HG02642 (cell line): ENCODE measurements around the gene EIF2B2.
A peak's percentile ranks its signal among the peaks of the same experiment; 100 is the strongest.

Experiments
- ATAC-seq: cut with Tn5 transposase; IDR thresholded peaks from one replicate; pipeline ENCODE4 v1.9.1; 2021; ENCODE audit warnings: mild to moderate bottlenecking; ENCODE audit not compliant: unreplicated experiment, poor library complexity

Gene EIF2B2

DNA sequence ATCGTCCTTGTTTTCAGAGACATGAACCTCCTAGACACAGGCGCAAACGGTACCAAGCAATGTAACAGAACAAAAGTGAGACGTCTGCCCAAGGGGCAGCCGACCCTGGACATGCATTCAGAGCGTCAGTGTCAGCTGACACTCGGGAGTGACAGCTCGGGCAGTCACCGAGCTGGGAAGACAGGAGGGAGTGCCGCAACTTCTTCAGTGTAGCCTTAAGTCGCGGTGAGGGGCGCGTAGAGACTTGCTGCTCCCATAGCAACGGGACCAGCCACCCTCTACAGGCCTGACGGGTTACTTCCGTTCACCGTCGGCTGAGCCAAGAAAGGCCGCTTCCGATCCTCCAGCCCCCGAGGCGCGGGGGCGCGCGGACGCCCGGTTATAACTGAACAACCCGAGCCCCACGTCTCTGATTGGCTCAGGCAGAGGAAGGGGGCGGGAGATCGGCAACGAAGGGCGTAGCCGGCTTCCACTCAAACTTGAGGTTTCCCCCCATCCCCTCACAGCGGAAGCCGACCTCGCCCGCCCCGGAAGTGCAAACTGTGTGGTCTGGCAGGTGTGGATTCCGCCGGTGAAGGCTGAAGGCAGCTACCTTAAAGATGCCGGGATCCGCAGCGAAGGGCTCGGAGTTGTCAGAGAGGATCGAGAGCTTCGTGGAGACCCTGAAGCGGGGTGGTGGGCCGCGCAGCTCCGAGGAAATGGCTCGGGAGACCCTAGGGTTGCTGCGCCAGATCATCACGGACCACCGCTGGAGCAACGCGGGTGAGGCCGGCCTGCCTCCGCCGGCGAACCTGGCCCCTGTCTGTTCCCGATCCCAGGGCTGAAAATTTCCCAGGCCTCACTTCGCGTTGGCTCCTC lies at the start of gene EIF2B2:
TSS of gene EIF2B2 (plus strand) at position 530 of the 858 bp plus-strand sequence. CDS start at position 600, 70 bp downstream.
- peak; percentile 98 for ATAC-seq

DNA sequence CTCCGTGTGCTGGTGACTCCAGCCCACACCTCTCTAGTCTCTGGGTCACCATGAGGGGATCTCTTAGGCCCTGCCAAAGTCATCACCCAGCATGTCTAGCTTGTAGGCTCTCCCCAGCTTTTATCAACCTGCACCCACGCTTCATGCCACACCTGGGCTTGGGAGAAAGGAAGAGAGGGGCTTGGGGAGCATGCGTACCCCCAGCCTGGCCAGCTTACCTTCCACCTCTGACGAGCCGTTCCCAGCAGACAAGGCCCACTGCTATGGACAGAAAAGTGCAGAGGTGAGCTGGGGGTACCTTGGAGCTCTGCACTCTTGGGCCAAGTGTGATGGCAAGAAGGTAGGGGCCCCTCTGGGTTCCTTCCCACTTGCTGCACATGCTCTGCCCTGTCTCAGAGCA lies 49.0 kb upstream of the EIF2B2 start:
- no peak for ATAC-seq

DNA sequence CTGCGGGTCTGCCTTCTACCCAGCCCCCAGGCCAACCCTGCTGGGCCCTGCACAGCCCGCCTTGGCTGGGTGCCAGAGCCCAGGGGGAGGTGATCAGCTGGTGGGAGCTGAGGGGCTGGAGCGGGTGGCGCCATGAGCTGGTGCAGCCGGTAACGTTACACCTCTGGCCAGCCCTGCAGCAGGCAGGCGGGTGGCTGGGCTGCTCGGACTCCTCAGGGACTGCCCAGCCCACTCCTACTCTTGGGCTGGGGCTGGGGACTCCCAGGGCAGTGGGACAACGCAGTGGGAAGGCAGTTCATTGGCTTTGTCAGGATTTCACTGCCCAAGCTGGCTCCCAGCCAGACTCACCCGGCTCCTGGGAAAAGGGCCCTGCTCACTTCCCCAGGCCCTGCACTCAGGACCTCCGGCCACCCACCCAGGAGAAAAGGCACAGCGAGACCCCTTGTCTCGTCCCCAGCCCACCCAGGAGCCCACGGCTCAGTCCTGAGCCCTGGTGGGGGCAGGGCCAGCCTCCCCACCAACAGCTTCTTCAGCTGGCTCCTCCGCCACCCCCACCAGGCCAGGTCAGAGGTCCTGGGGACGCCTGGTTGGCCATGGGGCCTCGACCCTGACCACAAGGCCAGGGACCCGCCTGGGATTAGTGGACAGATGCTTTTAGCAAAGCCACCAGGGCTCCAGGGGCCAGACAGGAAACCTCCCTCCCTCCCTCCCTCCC lies 48.3 kb upstream of the EIF2B2 start:
- no peak for ATAC-seq

DNA sequence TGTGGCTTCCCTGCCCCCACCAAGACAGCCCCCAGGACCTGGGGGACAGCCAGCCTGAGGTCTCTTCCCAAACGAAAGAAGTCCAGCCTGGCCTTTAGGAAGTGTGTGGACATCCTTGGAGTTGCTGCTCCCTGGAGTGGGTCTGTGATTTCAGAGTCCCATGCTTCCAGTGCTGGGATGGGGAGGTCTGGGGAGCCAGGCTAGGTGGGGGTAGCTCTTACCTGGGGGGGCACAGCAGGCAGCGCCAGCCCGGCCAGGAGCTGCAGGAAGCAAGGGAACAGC lies 47.8 kb upstream of the EIF2B2 start:
- ATAC-seq: no peak

DNA sequence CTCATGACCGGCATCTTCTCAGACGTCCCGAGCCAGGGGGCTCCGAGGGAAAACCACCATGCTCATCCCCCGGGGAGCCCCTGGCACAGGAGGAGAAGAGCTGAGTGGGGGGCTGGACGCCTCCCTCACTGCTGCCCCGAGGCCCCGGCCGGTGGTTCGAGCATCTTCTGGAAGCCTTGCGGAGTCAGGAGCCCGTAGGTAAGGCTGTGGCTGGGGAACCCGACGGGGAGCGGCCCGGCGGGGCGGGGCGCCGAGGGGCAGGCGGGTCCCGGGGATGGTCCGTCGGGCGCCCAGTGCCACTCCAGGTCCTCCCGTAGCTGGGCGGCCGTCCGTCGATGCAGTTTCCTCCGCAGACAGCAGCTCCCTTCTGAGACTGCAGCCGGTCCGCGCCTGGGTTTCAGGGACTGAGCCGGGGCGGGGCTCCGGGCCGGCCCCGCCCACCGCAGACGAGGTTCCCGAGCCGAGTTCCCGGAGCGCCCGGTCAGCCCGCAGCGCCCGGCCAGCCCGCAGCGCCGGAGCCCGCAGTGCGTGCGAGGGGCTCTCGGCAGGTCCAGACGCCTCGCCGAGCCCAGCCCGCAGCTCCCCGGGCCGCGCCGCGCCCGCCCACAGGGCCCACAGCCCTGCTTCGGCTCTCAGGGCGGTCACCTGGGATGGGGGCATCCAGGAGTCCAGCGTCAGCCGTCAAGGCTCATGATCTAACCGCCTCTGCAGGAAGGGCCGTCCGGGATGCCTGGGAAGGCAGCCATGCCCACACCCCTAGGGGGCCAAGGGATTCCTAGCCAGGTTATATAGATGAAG lies 47.3 kb upstream of the EIF2B2 start, which contains the start of gene PGF:
TSS of gene PGF (minus strand) at position 369 of the 798 bp plus-strand sequence. CDS start at position 14, 355 bp downstream.
- ATAC-seq: no peak

DNA sequence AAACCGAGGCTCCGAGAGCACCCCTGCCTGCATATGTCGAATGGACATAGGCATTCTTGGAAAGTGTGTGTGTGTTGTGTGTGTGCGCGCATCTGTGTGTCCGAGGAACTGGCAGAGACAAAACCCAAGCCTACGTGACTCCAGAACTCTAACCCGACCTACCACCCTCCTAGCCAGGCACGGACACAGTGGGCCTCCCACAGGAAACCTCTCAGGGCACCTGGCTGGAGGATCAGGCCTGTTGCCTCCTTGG lies 46.8 kb upstream of the EIF2B2 start:
- ATAC-seq: no peak

DNA sequence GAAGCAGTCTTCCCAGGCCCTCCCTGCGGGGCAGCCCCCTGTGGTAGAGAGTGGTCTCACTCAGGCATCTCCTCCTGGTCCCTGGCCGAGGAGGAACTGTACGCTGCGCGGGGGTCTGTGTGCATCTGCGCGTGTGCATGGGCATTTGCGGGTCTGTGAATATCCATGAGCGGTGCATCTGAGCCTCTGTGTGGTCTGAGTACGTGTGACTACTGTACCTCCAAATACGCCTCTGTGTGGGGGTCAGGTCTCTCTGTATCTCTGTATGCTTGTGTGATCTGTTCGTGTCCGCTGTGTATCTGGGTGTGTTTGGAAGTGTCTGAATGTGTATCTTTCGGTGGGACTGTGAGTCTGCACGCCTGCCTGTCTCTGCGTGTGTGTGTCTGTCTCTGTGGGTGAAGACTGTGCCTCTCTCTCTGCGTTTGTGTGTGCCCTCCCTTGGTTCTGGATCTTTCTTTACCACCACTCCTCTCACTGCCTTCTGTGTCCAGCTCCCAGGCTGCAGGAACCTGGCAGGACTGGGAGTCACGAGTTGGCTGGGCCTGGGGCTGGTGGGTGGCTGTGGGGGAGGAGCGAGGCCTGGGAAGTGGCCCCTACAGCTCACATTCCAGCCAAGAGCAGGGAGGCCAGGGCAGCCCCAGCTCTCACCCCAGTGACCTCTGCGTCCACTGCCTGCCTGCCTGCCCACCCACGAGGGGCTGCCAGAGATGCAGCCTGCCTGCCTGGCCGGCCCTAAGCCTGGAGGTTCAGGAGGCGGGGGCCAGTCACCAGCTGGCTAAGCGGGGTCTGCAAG lies 46.2 kb upstream of the EIF2B2 start:
- ATAC-seq: no peak

DNA sequence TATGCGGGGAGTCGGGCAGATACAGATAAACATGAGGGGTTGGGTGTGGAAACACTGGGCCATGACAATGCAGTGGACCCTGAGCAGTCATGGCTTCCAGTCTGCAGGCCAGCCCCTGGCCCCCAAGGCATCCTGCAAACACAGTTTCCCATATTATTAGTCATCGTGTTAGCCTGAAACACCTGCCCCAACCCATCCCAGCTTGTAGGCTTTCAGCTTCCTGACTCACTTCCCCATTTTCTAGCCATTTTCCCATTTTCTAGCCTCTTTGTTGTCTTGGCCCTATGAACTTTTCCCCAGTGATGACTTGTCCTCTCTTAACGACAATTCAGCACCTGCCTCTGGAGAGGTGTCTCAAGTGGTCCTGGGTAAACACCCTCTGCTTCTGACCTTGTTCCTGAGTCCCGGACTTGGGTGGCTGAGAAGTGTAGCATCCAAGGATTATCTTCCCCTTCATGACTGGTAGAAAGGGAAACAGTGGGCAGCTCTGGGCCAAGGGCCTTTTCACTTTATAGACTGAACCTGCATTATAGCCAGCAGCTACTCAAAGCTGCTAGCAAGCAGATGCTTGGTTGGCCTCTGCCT lies 43.0 kb upstream of the EIF2B2 start:
- ATAC-seq: no peak

DNA sequence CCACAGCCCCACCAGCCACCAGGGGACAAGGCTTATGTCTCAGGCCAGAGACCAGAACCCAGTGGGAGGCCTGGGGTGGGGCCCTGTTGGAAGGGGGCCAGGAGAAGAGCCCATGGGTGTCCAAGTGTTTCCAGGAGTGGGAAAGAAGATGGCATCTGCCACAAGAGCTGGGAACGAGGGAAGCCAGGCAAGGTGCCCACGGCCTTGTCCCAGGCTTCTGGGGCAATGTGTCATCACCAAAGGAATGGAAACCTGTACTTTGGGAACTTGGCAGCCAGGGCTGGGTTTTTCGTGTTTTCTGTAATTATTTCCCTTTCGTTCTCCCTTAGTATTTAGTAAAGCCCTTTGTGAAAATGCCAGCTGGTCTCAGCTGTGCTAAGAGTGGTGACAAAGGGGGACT lies 42.0 kb upstream of the EIF2B2 start:
- no peak for ATAC-seq

DNA sequence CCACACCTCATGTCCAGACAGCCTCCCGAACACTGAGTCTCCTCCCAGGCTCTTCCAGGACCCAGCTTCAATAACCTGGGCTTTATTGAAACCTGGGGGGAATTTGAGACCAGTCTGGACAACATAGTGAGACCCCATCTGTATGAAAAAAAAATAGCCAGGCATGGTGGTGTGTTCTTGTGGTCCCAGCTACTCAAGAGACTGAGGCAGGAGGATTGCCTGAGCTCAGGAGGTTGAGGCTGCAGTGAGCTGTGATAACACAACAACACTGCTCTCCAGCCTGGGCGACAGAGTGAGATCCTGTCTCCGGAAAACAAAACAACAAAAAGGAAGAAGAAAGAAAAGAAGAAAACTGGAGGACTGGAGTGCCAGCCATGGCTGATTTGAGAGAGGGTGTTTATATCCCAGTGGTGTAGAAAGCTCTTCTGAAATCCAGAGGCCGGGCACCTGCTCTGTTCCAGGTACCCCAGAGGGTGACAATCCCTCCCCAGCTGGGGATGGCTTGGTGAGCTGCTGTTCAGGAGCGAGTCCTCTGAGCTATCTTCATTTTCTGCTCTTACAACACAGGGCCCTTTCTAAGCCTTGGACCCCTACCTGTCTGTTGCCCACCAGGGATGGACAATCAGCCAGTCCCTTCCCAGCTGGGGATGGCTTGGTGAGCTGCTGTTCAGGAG lies 41.3 kb upstream of the EIF2B2 start:
- ATAC-seq: no peak

DNA sequence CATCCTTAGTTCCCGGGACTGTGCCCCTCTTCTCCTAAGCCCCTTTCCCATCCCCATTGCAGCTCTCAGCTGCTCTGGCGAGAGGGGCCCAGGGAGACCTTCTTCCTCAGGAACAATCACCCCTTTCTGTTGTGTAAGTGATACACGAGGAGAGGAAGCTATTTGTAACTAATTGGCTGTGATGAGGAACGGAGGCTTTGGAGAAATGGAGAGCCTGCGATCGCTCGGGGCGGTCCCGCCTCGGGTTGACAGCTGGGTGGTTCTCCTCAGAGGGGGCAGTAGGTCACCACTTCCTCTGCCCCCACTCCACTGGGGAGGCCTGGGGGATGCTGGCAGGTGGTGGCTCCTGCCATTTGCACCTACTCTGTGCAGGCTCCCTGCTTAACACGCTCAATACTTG lies 40.7 kb upstream of the EIF2B2 start:
- no peak for ATAC-seq

DNA sequence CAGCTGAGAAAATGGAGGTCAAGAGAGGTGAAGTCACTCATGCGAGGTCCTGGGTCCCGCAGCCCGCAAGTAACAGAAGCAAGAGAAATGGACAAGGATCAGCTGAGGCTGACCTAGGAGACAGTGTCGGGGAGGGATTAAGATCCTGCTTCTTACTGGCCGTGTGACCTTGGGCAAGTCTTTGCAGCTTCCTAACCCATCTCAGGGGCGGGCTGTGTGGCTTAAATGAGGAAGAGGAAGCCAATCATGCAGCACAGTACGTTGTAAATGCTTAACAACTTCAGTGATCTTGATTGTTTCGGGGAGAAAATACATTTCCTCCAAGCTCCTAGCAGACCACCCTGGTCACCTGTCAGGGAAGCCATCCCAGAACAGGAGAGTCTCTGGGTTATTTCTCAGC lies 40.2 kb upstream of the EIF2B2 start:
- ATAC-seq: no peak

DNA sequence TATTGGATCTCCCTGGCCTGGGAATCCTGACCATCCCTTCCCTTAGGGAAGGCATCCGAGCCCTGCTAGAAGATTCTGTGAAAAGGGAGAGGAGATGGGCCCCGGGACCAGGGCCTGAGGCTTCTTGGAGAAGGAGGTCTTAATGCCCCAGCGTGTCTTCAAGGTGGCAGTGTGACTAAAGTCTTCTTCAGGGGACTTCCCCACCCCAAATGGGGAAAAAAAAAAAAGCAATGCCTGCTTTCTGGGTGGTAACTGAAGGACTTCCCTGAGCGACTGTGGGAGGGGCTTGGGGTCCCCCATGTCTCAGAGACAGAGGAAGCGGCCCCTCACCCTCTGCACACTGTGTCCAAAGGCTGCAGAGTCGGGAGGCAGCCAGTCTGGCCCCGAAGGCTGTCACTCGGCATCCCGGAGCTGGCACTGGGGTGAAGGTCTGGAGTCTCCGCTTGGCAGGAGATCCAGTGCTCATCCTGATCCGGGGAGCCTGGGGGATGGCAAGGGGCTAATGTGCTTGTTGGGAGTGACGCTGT lies 39.5 kb upstream of the EIF2B2 start:
- no peak for ATAC-seq

DNA sequence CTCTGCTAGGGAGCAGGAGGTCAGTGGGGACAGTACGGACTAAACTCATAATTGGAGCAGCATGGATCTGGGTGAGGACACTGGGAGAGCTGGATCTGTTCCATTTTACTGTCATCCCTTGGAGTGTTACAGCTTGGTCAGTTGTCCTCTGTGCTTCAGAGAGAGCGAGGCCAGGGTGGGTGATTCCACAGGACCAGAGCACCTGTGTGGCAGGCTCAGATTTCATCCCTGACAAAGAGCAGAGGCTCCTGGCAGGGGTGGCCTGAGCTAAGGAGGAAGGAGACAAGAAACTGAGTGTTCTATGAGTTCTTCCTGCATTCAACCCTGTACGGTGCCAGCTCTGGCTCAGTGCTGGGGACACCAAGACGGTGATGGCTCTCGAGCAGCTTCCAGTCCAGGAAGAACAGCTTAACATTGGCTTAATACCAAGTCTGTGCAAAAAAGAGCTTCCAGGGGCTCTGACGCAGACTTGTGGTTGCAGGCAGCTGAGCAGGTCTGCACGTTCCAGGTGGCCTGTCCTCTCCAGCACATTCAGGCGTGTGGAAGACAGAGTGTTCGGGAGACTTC lies 38.9 kb upstream of the EIF2B2 start:
- no peak for ATAC-seq

DNA sequence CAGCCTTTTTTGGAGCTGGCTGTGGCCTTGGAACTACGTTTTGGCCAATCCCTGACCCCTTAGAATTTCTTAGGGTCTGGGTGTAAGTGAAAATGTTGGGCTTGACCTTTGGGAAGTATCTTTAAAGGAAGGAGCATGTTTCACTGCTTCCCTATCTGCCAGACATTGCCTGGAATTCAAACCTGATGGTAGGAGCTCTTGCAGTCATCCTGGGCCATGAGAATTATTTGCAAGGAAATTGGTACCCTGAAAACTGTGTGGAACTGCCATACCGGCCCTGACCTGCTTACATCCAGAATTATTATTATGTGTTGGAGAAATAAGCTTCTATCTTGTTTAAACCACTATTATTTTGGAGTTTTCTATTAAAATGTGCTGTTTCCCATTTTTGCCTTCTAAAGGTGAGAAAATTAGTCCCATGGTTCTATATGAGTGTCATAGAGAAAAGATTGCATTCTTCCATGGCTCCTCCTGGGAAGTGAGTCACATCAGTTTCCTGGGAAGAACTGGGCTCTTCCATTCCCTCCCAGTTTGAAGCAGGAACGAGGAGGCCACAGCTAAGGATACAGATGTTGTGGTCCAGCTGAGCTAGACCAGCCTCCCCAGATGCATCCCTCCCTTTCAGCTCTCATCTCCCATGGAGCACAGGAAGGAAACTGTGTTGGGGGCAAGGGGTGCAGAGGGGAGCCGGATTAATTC lies 37.8 kb upstream of the EIF2B2 start:
- no peak for ATAC-seq

DNA sequence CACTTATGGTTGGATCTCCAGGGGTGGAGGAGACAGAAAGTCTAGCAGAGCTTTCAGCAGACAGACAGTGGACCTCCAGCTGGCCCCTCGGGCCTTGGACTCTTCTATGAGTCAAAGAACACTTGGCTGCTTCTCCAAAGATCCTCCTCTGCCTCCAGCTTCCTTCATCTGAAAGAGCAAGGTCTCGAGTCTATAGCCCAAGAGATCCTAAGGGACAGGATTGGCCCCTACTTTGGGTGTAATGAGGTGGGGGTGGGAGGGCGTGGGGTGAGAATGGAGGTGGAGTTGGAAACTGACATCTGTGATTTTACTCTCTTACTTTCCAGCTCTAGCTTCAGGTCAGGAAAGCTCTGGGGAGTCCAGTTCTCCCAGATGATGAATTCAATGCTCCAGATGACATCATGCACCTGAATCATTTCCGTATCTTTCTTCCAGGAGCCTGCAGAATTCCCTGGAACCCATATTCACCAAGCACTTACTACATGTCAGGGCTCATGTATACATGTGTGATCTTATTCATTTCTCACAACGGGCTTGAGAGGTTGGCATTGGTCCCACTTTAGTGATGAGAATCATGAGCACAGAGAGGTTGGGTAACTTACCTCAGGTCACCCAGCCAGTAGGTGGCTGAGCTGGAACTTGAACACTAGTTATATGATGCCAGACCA lies 37.1 kb upstream of the EIF2B2 start:
- no peak for ATAC-seq

DNA sequence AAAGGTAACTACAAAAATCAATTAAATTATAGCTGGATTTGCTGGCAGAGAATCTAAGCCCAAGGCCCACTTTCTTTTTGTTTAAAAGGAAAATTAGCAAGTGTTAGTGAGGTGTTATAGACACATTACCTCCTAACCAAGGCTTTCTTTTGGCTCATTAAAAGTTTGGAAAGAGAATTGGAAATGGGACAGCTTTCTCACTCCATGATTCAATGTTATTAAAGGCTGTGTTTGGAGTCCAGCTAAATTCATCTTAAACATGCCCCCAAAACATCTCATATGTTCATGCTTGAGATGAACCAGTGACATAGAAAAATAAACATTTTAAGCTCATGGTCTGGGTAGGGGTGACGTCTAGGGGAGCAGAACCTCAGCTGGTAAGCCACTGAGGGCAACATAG lies 33.9 kb upstream of the EIF2B2 start:
- ATAC-seq: no peak
